GM21529 (cell line): Measurements from ENCODE around the gene PXMP2.
"Not testable (repeated sequence)": the region's sequence is repeated elsewhere in the genome, so short reads cannot be mapped to it uniquely, and the experiment has no call there.

ENCODE experiments used
- ATAC-seq: cut with Tn5 transposase; IDR thresholded peaks from one replicate; pipeline ENCODE4 v1.9.1; 2021; ENCODE audit not compliant: unreplicated experiment

The PXMP2 gene

DNA sequence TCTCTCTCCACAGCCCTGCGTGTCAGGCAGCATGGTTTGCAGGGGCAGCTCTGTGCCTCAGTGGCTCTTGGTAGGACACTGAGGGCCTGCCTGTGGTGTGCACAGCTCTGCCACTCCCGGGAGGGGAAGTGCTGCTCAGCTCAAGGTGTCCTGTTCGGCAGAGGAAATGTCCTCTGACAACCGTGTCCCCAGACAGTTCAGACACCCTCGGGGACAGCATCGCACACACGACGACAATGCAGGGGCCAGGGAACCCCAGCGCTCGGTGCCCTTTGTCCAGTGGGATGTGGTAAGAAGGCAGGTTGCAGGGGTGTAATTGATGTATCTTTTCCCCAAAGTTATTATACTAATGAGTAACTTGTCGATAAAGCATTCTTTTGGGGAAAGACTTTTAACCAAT lies 60.0 kb downstream of the PXMP2 start:
- no peak for ATAC-seq

DNA sequence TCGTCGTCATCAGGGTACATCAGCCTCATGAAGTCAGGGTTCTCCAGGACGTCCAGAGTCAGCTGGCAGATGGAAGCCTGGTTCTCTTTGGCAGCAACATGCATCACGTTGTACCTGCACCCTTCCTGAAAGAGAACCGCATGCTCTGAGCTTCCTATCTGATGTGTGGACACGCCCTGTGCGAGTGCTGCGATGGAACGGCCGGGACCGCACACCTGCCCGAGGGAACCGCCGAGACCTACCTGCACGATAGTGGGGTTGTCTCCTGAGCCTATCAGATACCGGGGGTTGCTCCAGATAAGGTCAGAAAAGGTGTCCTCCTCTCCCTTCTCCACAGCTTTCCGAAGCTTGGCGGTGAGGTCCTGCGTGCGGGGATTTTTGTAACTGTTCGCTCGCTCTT lies 60.5 kb downstream of the PXMP2 start:
- no peak for ATAC-seq

DNA sequence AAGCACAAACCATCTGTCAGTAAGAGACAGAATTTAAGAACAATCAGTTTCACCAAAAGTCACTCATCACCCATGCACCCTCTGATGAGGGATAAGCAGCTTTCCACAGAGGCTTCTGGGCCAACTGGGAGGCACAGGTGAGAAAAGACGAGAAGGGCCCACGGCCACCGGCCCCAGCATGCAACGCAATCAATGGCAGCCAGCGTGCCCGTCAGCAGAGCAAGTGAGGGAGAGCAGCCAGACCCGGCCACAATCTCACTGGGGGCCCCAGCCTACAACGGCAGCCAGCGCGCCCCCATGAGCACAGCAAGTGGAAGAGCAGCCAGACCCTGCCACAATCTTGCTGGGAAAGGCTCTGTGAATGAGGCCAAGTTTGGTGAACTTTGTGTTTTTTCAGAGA lies 60.9 kb downstream of the PXMP2 start:
- no peak for ATAC-seq

DNA sequence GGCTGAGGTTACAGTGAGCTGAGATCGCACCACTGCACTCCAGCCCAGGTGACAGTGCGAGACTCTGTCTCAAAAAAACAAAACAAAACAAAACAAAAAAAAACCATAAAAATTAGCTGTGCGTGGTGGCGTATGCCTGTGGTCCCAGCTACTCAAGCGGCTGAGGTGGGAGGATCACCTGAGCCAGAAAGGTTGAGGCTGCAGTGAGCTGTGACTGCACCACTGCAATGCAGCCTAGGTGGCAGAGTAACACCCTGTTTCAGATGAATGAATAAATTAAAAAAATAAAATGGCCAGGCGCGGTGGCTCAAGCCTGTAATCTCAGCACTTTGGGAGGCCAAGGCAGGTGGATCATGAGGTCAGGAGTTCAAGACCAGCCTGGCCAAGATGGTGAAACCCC lies 66.3 kb downstream of the PXMP2 start:
- not testable (repeated sequence) for ATAC-seq

DNA sequence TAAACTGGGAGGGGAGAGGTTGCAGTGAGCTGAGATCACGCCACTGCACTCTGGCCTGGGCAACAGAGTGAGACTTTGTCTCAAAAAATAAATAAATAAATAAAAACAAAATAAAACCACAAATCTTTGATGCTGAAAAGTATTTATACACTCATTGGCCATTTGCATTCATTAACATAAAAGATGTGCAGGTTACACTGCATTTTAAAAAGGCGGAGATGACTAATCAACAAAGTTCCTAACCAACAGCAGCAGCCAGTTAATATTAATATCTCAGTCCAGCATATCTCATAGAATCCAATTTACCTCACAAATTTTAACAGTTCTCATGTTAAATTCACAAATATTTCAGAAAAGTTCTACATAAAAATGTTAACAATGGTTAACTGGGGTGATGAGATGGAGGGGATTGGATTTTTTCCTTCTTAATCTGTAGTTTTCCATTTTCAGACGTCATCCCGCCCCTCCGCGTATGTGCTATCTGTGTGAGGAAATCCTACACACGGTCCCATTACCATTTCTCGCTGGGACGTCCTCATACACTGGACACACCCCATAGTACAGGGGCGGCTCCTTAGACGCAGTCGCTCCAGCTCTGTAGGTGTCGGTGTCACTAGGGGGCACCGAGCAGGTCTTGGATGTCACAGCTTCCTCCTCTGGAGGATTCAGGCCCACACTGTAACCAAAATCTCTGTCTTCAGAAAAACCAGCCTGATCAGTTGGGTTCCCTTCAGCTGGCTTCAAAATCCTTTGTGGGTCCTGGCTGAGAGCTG lies 67.0 kb downstream of the PXMP2 start:
- ATAC-seq, result no peak
